Mesendoderm (in vitro differentiated cells): ENCODE measurements around the gene FGD5.
A peak's percentile ranks its signal among the peaks of the same experiment; 100 is the strongest.

Source experiments
- DNase-seq: peaks from one replicate; pipeline ENCODE4 v3.0.0; 2013
- H2AK5ac ChIP-seq: 2 replicates; pipeline ENCODE4 v1.6.1; 2013; ENCODE audit warnings: low read length, inconsistent platforms
- H2BK120ac ChIP-seq: 2 replicates; pipeline ENCODE4 v1.6.1; 2013; ENCODE audit warnings: low read depth, mild to moderate bottlenecking, low read length, moderate library complexity, mixed read lengths
- H2BK15ac ChIP-seq: replicated peaks from 2 replicates; pipeline ENCODE4 v1.6.1; 2013; ENCODE audit warnings: low read depth, mild to moderate bottlenecking, moderate library complexity
- H2BK5ac ChIP-seq: 2 replicates; pipeline ENCODE4 v1.6.1; 2013; ENCODE audit warnings: low read length, inconsistent platforms
- H3K18ac ChIP-seq: 2 replicates; pipeline ENCODE4 v1.6.1; 2013; ENCODE audit warnings: mild to moderate bottlenecking, low read length, mixed read lengths
- H3K23ac ChIP-seq: one replicate; pipeline ENCODE4 v1.6.1; 2013; ENCODE audit warnings: low read length
- H3K27ac ChIP-seq: 2 replicates; pipeline ENCODE4 v1.5.1; 2013; ENCODE audit warnings: low read depth, mild to moderate bottlenecking, inconsistent platforms, low read length, moderate library complexity
- H3K27me3 ChIP-seq: 2 replicates; pipeline ENCODE4 v1.6.1; 2013; ENCODE audit warnings: low read length, control low read depth, mild to moderate bottlenecking, inconsistent platforms; ENCODE audit not compliant: insufficient read depth, poor library complexity
- H3K36me3 ChIP-seq: 2 replicates; pipeline ENCODE4 v1.6.1; 2013; ENCODE audit warnings: low read length, inconsistent platforms; ENCODE audit not compliant: control insufficient read depth, insufficient read depth
- H3K4ac ChIP-seq: one replicate; pipeline ENCODE4 v1.6.1; 2013; ENCODE audit warnings: low read depth, mild to moderate bottlenecking, low read length, moderate library complexity
- H3K4me1 ChIP-seq: 2 replicates; pipeline ENCODE4 v1.6.1; 2013; ENCODE audit warnings: low read depth, low read length, inconsistent platforms; ENCODE audit not compliant: control insufficient read depth
- H3K4me2 ChIP-seq: 2 replicates; pipeline ENCODE4 v1.6.1; 2013; ENCODE audit warnings: low read length
- H3K4me3 ChIP-seq: 2 replicates; pipeline ENCODE4 v1.5.1; 2013; ENCODE audit warnings: mild to moderate bottlenecking, low read length
- H3K56ac ChIP-seq: one replicate; pipeline ENCODE4 v1.6.1; 2013; ENCODE audit warnings: low read length
- H3K79me1 ChIP-seq: 2 replicates; pipeline ENCODE4 v1.6.1; 2013; ENCODE audit warnings: low read length, inconsistent platforms
- H3K79me2 ChIP-seq: 2 replicates; pipeline ENCODE4 v1.6.1; 2013; ENCODE audit warnings: mild to moderate bottlenecking, low read length; ENCODE audit not compliant: control insufficient read depth, insufficient read depth
- H3K9ac ChIP-seq: 2 replicates; pipeline ENCODE4 v1.6.1; 2013; ENCODE audit warnings: low read length, inconsistent platforms
- H4K5ac ChIP-seq: one replicate; pipeline ENCODE4 v1.6.1; 2013; ENCODE audit warnings: low read length
- H4K8ac ChIP-seq: one replicate; pipeline ENCODE4 v1.6.1; 2013; ENCODE audit warnings: low read depth, mild to moderate bottlenecking, control low read depth, low read length, moderate library complexity
- WGBS: extraction: QIAGEN DNeasy Blood & Tissue Kit; methylation state at CpG from one replicate; pipeline ENCODE4 v1.1.7; 2013; ENCODE audit warnings: low lambda C conversion rate, missing lambda C conversion rate; ENCODE audit not compliant: insufficient coverage; ENCODE audit errors: extremely low coverage; 5-methylcytosine and 5-hydroxymethylcytosine counted together

FGD5 gene

GRCh38 chr3:14797731-14798130 is 21.0 kb upstream of the FGD5 start:
- H2AK5ac ChIP-seq: no peak overlapping the region
- H3K4ac ChIP-seq: no peak overlapping the region
- DNase-seq: no peak
- no peaks in the 10 kb centered on the region for H3K27me3 ChIP-seq
- H2BK120ac ChIP-seq: no peak overlapping the region
- H4K8ac ChIP-seq: no peak overlapping the region
- H2BK5ac ChIP-seq: no peak overlapping the region
- no peak overlapping the region for H4K5ac ChIP-seq
- H3K4me1 ChIP-seq: no peaks in the 10 kb centered on the region
- H3K4me2 ChIP-seq: no peak overlapping the region
- no CpG with 5 or more reads among the region's 4 CpGs for WGBS
- no peak overlapping the region for H3K18ac ChIP-seq
- H3K79me2 ChIP-seq: no peaks in the 10 kb centered on the region
- no peak overlapping the region for H2BK15ac ChIP-seq
- no peak overlapping the region for H3K9ac ChIP-seq
- H3K36me3 ChIP-seq: no peaks in the 10 kb centered on the region
- H3K79me1 ChIP-seq: no peaks in the 10 kb centered on the region
- no peak overlapping the region for H3K27ac ChIP-seq
- no peak overlapping the region for H3K56ac ChIP-seq
- H3K4me3 ChIP-seq: no peak overlapping the region
- no peak overlapping the region for H3K23ac ChIP-seq

DNA sequence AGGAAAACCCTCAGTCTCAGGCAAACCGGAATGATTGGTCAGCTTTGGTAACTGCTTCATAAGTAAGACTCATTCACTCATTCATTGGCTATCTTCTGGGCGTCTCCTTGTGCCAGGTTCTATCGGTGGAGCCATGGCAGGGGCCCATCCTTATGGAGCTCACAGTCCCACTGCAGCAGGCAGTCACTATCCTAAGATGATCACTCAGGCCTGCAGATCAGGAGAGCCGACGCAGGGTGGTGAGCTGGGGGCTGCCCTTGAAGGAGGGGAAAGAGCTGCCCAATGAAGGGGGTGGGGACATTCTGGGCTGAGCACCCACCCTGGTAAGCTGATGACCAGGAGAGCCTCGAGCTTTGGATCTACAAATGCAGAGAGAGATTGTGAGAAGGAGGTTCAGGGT is 20.5 kb upstream of the FGD5 start:
- no peaks in the 10 kb centered on the region for H3K4me1 ChIP-seq
- H3K23ac ChIP-seq: no peak overlapping the region
- no peak overlapping the region for H2BK120ac ChIP-seq
- WGBS: no CpG with 5 or more reads among the region's 6 CpGs
- H2BK15ac ChIP-seq: no peak overlapping the region
- no peak for DNase-seq
- no peak overlapping the region for H3K4me3 ChIP-seq
- no peak overlapping the region for H4K8ac ChIP-seq
- no peak overlapping the region for H3K18ac ChIP-seq
- no peak overlapping the region for H2BK5ac ChIP-seq
- no peak overlapping the region for H3K27ac ChIP-seq
- H2AK5ac ChIP-seq: no peak overlapping the region
- H3K56ac ChIP-seq: no peak overlapping the region
- H4K5ac ChIP-seq: no peak overlapping the region
- no peaks in the 10 kb centered on the region for H3K79me1 ChIP-seq
- no peak overlapping the region for H3K4me2 ChIP-seq
- no peaks in the 10 kb centered on the region for H3K36me3 ChIP-seq
- no peak overlapping the region for H3K9ac ChIP-seq
- H3K79me2 ChIP-seq: no peaks in the 10 kb centered on the region
- no peaks in the 10 kb centered on the region for H3K27me3 ChIP-seq
- H3K4ac ChIP-seq: no peak overlapping the region

DNA sequence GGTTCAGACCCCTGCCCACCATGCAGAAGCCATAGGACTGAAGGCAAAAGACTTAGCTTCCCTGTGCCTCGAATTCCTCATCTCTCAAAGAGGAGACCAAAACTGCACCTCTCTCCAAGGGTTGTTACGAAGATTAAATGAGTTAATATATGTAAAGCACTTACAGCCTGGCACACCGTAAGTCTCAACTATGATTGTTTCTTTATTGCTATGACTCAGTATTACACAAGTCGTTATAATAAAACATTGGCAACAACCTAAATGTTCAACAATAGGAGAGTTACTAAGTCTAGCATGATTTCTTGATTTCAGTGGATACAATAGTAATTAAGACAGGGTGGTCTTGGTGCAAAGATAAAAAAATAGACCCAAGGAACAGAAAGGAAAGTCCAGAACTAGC is 19.6 kb upstream of the FGD5 start:
- H3K4me1 ChIP-seq: no peaks in the 10 kb centered on the region
- no peak overlapping the region for H3K23ac ChIP-seq
- no peak overlapping the region for H2AK5ac ChIP-seq
- no peak overlapping the region for H4K8ac ChIP-seq
- DNase-seq: no peak
- no peak overlapping the region for H2BK5ac ChIP-seq
- WGBS: no CpG with 5 or more reads among the region's 4 CpGs
- no peaks in the 10 kb centered on the region for H3K79me1 ChIP-seq
- H3K4me3 ChIP-seq: no peak overlapping the region
- H3K4ac ChIP-seq: no peak overlapping the region
- no peak overlapping the region for H3K56ac ChIP-seq
- H3K18ac ChIP-seq: no peak overlapping the region
- H3K27me3 ChIP-seq: no peaks in the 10 kb centered on the region
- no peak overlapping the region for H2BK120ac ChIP-seq
- no peak overlapping the region for H4K5ac ChIP-seq
- H3K27ac ChIP-seq: no peak overlapping the region
- no peaks in the 10 kb centered on the region for H3K36me3 ChIP-seq
- H2BK15ac ChIP-seq: no peak overlapping the region
- no peak overlapping the region for H3K4me2 ChIP-seq
- no peaks in the 10 kb centered on the region for H3K79me2 ChIP-seq
- no peak overlapping the region for H3K9ac ChIP-seq

DNA sequence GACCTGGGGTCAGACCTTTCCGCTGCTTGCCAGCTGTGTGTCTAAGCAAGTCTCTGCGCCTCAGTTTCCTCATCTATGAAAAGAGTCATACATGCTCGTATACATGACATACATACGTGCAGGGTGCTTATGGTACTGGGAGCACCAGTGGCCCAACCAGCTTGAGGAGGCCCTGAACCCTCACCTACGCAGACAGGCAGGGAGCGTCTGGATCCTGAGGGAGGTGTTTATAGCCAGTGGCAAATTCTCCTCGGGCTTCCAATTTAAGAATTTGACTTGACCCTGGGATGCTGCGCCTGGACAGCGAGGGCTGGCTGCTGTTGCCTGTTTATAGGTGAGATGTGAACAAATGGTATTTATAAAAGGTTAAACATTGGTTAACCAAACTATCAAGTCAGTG is 17.7 kb upstream of the FGD5 start:
- no peaks in the 10 kb centered on the region for H3K79me1 ChIP-seq
- H3K79me2 ChIP-seq: no peaks in the 10 kb centered on the region
- no peak overlapping the region for H2BK120ac ChIP-seq
- DNase-seq: no peak
- no peak overlapping the region for H2AK5ac ChIP-seq
- H3K9ac ChIP-seq: no peak overlapping the region
- no peak overlapping the region for H3K56ac ChIP-seq
- H2BK15ac ChIP-seq: no peak overlapping the region
- H4K5ac ChIP-seq: no peak overlapping the region
- WGBS: no CpG with 5 or more reads among the region's 9 CpGs
- no peak overlapping the region for H3K23ac ChIP-seq
- no peak overlapping the region for H4K8ac ChIP-seq
- H3K4me3 ChIP-seq: no peak overlapping the region
- H3K18ac ChIP-seq: no peak overlapping the region
- H3K27ac ChIP-seq: no peak overlapping the region
- no peak overlapping the region for H3K4me2 ChIP-seq
- H3K36me3 ChIP-seq: no peaks in the 10 kb centered on the region
- no peak overlapping the region for H3K4ac ChIP-seq
- no peak overlapping the region for H2BK5ac ChIP-seq
- no peaks in the 10 kb centered on the region for H3K27me3 ChIP-seq
- no peaks in the 10 kb centered on the region for H3K4me1 ChIP-seq

GRCh38 chr3:14801668-14802380 is 16.9 kb upstream of the FGD5 start:
- no peaks in the 10 kb centered on the region for H3K27me3 ChIP-seq
- no peak overlapping the region for H3K4ac ChIP-seq
- peak overlapping the region; percentile 24 for H3K23ac ChIP-seq
- H3K56ac ChIP-seq: no peak overlapping the region
- no peak overlapping the region for H3K18ac ChIP-seq
- no peak overlapping the region for H2BK120ac ChIP-seq
- DNase-seq: no peak
- no peaks in the 10 kb centered on the region for H3K4me1 ChIP-seq
- no peak overlapping the region for H3K9ac ChIP-seq
- no peak overlapping the region for H2BK15ac ChIP-seq
- no peak overlapping the region for H3K4me2 ChIP-seq
- H2BK5ac ChIP-seq: no peak overlapping the region
- H3K36me3 ChIP-seq: no peaks in the 10 kb centered on the region
- H4K8ac ChIP-seq: no peak overlapping the region
- no peak overlapping the region for H3K4me3 ChIP-seq
- no peaks in the 10 kb centered on the region for H3K79me2 ChIP-seq
- H4K5ac ChIP-seq: no peak overlapping the region
- no peaks in the 10 kb centered on the region for H3K79me1 ChIP-seq
- H3K27ac ChIP-seq: no peak overlapping the region
- WGBS: no CpG with 5 or more reads among the region's 10 CpGs
- H2AK5ac ChIP-seq: no peak overlapping the region

DNA sequence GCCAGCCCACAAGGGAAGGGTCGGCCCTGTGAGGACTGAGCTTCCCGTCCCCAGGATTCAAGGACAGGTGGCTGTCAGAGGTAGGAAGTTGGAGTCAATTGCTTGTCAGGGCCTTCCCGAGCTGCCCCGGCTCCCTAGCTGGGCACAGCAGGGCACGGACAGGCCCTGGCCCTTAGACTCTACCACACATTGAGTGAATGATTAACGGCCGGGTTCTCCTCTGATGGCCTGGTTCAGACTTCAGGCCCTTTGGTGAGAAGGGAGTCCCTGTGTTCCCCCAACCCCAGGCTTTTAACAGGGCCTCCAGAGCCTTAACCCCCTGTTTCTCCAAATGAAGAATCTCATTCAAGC is 16.4 kb upstream of the FGD5 start:
- H3K27me3 ChIP-seq: no peaks in the 10 kb centered on the region

More for the DNA sequence above, 16.4 kb upstream of the FGD5 start:
- Histone ChIP-seq H3K18ac (no peak overlapping the region), H3K9ac (no peak overlapping the region), H2BK15ac (no peak overlapping the region), H3K79me1 (no peaks in the 10 kb centered on the region), H3K23ac (peak overlapping the region; percentile 24), H3K4me1 (no peaks in the 10 kb centered on the region), H4K8ac (no peak overlapping the region), H2AK5ac (no peak overlapping the region), H2BK5ac (no peak overlapping the region), H3K4me2 (no peak overlapping the region), H4K5ac (no peak overlapping the region), H3K36me3 (no peaks in the 10 kb centered on the region), H3K79me2 (no peaks in the 10 kb centered on the region), H2BK120ac (no peak overlapping the region), H3K56ac (no peak overlapping the region), H3K27ac (no peak overlapping the region), H3K4ac (no peak overlapping the region), H3K4me3 (no peak overlapping the region)
- DNase-seq: no peak
- WGBS: no CpG with 5 or more reads among the region's 7 CpGs
